Measurements from ENCODE around the gene DLGAP1. TPM values are rescaled to one million over a fixed set of nuclear protein-coding genes. Genes with fewer than 3 reads are reported as not detected.

DLGAP1 gene
- total and polyA plus RNA-seq, 2 of the 13 experiments (the other 11 are each of a cell fraction or from before 2014, with no cell fraction given): 0.01 TPM; not detected in 1

GRCh38 chr18:3450012-3450798 lies 1004.9 kb downstream of the DLGAP1 start, which contains the start of gene TGIF1 (continued):
- 0 out of 4 replicates have a peak, but pooled peaks of 1 of the 2 experiments have one; percentile 33 for TF ChIP-seq REST (IDR thresholded peaks at IDR 0.05; ENCODE audit: borderline replicate concordance in 1 of 2, low read depth in 1 of 2, low read length in 2 of 2)
- TF ChIP-seq ZNF263 (CRISPR knock-in tag; IDR thresholded peaks at IDR 0.05): peak; percentile 55
- TF ChIP-seq, protein P1, sequence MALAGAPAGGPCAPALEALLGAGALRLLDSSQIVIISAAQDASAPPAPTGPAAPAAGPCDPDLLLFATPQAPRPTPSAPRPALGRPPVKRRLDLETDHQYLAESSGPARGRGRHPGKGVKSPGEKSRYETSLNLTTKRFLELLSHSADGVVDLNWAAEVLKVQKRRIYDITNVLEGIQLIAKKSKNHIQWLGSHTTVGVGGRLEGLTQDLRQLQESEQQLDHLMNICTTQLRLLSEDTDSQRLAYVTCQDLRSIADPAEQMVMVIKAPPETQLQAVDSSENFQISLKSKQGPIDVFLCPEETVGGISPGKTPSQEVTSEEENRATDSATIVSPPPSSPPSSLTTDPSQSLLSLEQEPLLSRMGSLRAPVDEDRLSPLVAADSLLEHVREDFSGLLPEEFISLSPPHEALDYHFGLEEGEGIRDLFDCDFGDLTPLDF (CRISPR knock-in tag; IDR thresholded peaks at IDR 0.05): 0 out of 2 replicates have a peak, but pooled peaks have one; percentile 31
- TF ChIP-seq PAF1 (CRISPR knock-in tag; IDR thresholded peaks at IDR 0.05): peak; percentile 21; the same call in 1 of the 2 replicates
- TF ChIP-seq ARID4A (CRISPR knock-in tag; IDR thresholded peaks at IDR 0.05; ENCODE audit: borderline replicate concordance): peak; percentile 79
- 0 out of 2 replicates have a peak, but pooled peaks have one; percentile 32 for TF ChIP-seq KMT2B (CRISPR knock-in tag; IDR thresholded peaks at IDR 0.05)
- TF ChIP-seq ZFY (CRISPR knock-in tag; IDR thresholded peaks at IDR 0.05): peak; percentile 50; the same call in 1 of the 2 replicates
- TF ChIP-seq SAP130 (CRISPR knock-in tag; IDR thresholded peaks at IDR 0.05; ENCODE audit: low read depth): peak; percentile 75
- TF ChIP-seq U2AF1 (optimal IDR thresholded peaks at IDR 0.05; ENCODE audit: low read depth, low read length): peak; percentile 60
- no peak for TF ChIP-seq RCOR2 (CRISPR knock-in tag; IDR thresholded peaks at IDR 0.05)
- TF ChIP-seq ZNF430 (CRISPR knock-in tag; IDR thresholded peaks at IDR 0.05): peak; percentile 67; the same call in 1 of the 2 replicates
- TF ChIP-seq HMG20B (CRISPR knock-in tag; conservative IDR thresholded peaks at IDR 0.05): no peak

All from HepG2 (cell line).